ENCODE data around the gene GPR171. TPM values are rescaled to one million over a fixed set of nuclear protein-coding genes. Genes with fewer than 3 reads are reported as not detected.
"Not testable (repeated sequence)": the region's sequence is repeated elsewhere in the genome, so short reads cannot be mapped to it uniquely, and the experiment has no call there.

The GPR171 gene
- total RNA-seq, 1 donor from 2014 or later: not detected

DNA sequence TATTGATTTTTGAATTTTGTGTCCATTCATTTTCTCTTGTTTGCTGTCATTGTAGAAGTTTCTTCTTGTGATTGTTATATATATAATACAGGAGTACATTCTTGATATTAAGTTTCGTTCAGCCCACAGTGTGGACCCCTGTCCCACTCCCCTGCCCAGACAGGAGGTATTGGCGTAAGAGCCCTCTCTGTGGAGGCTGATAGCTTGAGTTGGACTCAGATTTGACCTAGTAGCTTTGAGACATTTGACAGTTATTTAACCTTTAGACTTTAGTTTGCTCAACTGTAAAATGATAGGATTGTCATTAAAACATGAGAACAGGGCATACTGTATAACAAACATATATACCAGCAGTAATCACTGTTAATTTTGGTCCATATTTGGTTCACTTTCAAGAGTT is 27.1 kb downstream of the GPR171 start:
- no peaks in the 10 kb centered on the region for H3K36me3 Mint-ChIP-seq (ENCODE audit: low read depth)
- no peak for DNase-seq (ENCODE audit: low spot score)
- TF ChIP-seq, protein P1, sequence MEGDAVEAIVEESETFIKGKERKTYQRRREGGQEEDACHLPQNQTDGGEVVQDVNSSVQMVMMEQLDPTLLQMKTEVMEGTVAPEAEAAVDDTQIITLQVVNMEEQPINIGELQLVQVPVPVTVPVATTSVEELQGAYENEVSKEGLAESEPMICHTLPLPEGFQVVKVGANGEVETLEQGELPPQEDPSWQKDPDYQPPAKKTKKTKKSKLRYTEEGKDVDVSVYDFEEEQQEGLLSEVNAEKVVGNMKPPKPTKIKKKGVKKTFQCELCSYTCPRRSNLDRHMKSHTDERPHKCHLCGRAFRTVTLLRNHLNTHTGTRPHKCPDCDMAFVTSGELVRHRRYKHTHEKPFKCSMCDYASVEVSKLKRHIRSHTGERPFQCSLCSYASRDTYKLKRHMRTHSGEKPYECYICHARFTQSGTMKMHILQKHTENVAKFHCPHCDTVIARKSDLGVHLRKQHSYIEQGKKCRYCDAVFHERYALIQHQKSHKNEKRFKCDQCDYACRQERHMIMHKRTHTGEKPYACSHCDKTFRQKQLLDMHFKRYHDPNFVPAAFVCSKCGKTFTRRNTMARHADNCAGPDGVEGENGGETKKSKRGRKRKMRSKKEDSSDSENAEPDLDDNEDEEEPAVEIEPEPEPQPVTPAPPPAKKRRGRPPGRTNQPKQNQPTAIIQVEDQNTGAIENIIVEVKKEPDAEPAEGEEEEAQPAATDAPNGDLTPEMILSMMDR (IDR thresholded peaks at IDR 0.05): no peak
- H3K4me3 Mint-ChIP-seq (ENCODE audit: unreplicated experiment): no peak overlapping the region
- H3K4me1 Mint-ChIP-seq (ENCODE audit: low read depth): peaks cover 6% of the 10 kb centered on the region
- H3K27ac Mint-ChIP-seq (ENCODE audit: unreplicated experiment): no peak overlapping the region
- no peaks in the 10 kb centered on the region for H3K9me3 Mint-ChIP-seq (ENCODE audit: low read depth)
- H3K27me3 Mint-ChIP-seq (ENCODE audit: low read depth): no peaks in the 10 kb centered on the region

DNA sequence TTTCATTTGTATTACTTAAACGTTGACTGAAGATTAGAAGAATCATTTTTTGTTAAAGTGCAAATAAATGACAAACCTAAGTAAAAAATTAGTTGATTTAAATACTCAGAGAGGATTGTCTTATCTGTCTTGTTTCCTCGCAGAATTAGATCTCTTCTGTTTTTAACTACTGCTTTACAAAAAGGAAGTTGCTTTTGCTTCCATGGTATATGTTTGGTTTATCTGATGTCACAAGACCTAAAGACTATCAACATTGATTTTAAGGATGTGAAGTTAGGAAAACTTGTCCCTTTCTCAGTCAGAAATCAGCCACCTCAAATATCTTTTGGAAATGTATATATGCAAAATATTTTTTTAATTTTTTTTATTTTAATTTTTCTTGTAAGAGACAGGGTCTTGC is 28.7 kb downstream of the GPR171 start:
- H3K27ac Mint-ChIP-seq (ENCODE audit: unreplicated experiment): no peak overlapping the region
- no peak for DNase-seq (ENCODE audit: low spot score)
- no peaks in the 10 kb centered on the region for H3K27me3 Mint-ChIP-seq (ENCODE audit: low read depth)
- H3K9me3 Mint-ChIP-seq (ENCODE audit: low read depth): no peaks in the 10 kb centered on the region
- TF ChIP-seq, protein P1 (IDR thresholded peaks at IDR 0.05): no peak
- H3K4me1 Mint-ChIP-seq (ENCODE audit: low read depth): peaks cover 12% of the 10 kb centered on the region
- H3K36me3 Mint-ChIP-seq (ENCODE audit: low read depth): no peaks in the 10 kb centered on the region
- no peak overlapping the region for H3K4me3 Mint-ChIP-seq (ENCODE audit: unreplicated experiment)

- no peaks in the 10 kb centered on the region for H3K9me3 Mint-ChIP-seq (ENCODE audit: low read depth)
- no peaks in the 10 kb centered on the region for H3K27me3 Mint-ChIP-seq (ENCODE audit: low read depth)
- no peak for DNase-seq (ENCODE audit: low spot score)
- TF ChIP-seq, protein P1 (IDR thresholded peaks at IDR 0.05): no peak
- H3K4me3 Mint-ChIP-seq (ENCODE audit: unreplicated experiment): no peak overlapping the region
- no peak overlapping the region for H3K27ac Mint-ChIP-seq (ENCODE audit: unreplicated experiment)
- no peaks in the 10 kb centered on the region for H3K36me3 Mint-ChIP-seq (ENCODE audit: low read depth)
- peaks cover 15% of the 10 kb centered on the region for H3K4me1 Mint-ChIP-seq (ENCODE audit: low read depth)
Observed at GRCh38 chr3:151171145-151171757, 31.8 kb downstream of the GPR171 start.

GRCh38 chr3:151169948-151170679 is 32.9 kb downstream of the GPR171 start:
- not testable (repeated sequence) for H3K27ac Mint-ChIP-seq (ENCODE audit: unreplicated experiment); H3K27me3 Mint-ChIP-seq (ENCODE audit: low read depth); H3K4me3 Mint-ChIP-seq (ENCODE audit: unreplicated experiment); H3K36me3 Mint-ChIP-seq (ENCODE audit: low read depth); DNase-seq (ENCODE audit: low spot score); H3K9me3 Mint-ChIP-seq (ENCODE audit: low read depth)
- peaks cover 15% of the 10 kb centered on the region for H3K4me1 Mint-ChIP-seq (ENCODE audit: low read depth)

DNA sequence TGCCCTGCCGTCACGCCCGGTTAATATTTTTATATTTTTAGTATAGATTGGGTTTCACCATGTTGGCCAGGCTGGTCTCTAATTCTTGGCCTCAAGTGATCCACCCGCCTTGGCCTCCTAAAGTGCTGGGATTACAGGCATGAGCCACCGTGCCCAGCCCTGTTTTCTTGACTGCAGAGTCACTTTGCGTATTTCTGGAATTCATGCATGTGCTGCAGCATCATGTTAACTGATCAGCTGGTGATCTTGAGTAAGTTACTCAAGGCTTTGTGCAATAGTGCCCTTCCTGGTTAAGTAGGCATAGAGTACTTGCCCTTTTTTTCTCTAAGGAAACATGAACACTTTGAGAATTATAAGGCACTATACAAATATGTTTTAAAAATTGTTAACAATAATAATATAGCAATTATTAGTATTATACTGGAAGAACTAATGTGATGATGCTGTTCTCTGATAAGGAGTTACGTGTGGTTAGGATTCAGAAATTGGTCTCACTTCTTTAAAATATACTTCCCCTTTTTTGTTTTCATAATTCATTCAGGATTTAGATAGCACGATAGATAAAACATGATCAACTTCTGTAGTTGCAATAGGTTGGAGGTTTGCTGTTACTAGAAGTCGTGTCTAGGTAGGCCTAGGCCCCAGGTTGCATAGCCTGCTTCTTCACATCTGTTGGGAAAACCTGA is 33.6 kb downstream of the GPR171 start:
- no peaks in the 10 kb centered on the region for H3K9me3 Mint-ChIP-seq (ENCODE audit: low read depth)
- DNase-seq (ENCODE audit: low spot score): no peak
- H3K36me3 Mint-ChIP-seq (ENCODE audit: low read depth): no peaks in the 10 kb centered on the region
- no peak overlapping the region for H3K27ac Mint-ChIP-seq (ENCODE audit: unreplicated experiment)
- H3K4me3 Mint-ChIP-seq (ENCODE audit: unreplicated experiment): no peak overlapping the region
- TF ChIP-seq, protein P1 (IDR thresholded peaks at IDR 0.05): no peak
- H3K27me3 Mint-ChIP-seq (ENCODE audit: low read depth): no peaks in the 10 kb centered on the region
- H3K4me1 Mint-ChIP-seq (ENCODE audit: low read depth): peaks cover 15% of the 10 kb centered on the region

Data from chondrocyte (in vitro differentiated cells).